ENCODE results near the gene AIMP1. TPM values are rescaled to one million over a fixed set of nuclear protein-coding genes. Genes with fewer than 3 reads are reported as not detected.

The AIMP1 gene
- total and polyA plus RNA-seq, 10 of the 15 experiments (the other 5 are each of a cell fraction or from before 2014, with no cell fraction given), result 18.6 to 131 (median 56.5) TPM

DNA sequence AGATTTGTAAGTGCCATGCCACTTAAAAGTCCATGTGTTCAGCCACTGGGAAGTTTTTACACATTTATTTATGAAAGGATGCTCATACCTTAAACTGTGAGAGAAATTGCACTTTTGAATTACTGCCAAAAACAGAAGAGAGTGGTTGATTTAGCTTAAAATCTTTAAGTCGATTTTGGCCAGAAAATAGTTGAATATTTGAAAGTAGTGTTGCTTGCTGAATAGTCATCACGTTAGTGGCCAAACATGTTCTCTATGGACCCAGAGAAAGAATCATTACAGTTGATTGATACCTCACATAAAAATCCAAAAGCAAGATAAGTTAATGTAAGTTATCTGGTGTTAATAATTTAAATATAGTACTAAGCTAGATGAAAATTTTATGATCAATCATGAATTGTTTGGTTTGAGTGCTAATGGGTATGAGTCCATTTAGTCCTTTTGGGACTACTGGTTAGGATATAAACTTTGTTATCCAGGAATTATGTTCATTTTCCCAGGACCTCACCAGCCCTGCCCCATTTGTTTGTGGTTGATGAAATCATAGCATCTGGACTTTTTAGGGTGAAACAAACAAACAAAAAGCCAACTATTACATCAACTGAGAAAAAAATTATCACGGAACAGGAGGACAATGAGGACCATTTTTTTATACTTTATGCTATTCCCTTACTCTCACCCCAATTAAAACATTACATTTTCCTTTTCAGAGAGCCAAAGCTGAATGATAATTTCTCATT, 45.9 kb downstream of the AIMP1 start:
- no peaks in the 10 kb centered on the region for H3K36me3 ChIP-seq (ENCODE audit: control insufficient read depth in 2 of 2, insufficient read depth in 2 of 2, low read length in 1 of 2)
- ChIA-PET CTCF (no interaction called here), SMC1A (ENCODE audit: uncharacterized antibody, unreplicated experiment) (interaction anchor here (1.4 kb wide), 1 partner anchor 18 kb away, joined by 3 read pairs; no protein-coding TSS in a partner anchor), POLR2A (no interaction called here), RAD21 (ENCODE audit: unreplicated experiment) (no interaction called here)
- no peaks in the 10 kb centered on the region for H4K20me1 ChIP-seq (ENCODE audit: control insufficient read depth, insufficient read depth)
- in situ Hi-C loops (cut with MboI) (no loop called here), intact Hi-C loops (cut with micrococcal nuclease; ENCODE audit: unreplicated experiment) (no loop called here)
- H3K9me3 ChIP-seq (replicated peaks; ENCODE audit: control insufficient read depth, insufficient read depth, low read length), result no peaks in the 10 kb centered on the region
- no peaks in the 10 kb centered on the region for H3K27me3 ChIP-seq (replicated peaks in 1 of 2; ENCODE audit: control insufficient read depth in 2 of 2, insufficient read depth in 2 of 2, low read length in 1 of 2)
- H2AFZ ChIP-seq (ENCODE audit: control insufficient read depth, low read depth, low read length), result no peak overlapping the region
- no peak overlapping the region for H3K4me2 ChIP-seq (ENCODE audit: control insufficient read depth, insufficient read depth)
- H3K4me3 ChIP-seq, result no peak overlapping the region
- no peaks in the 10 kb centered on the region for H3K4me1 ChIP-seq (ENCODE audit: control insufficient read depth, insufficient read depth, low read length)
- WGBS (ENCODE audit: insufficient coverage, insufficient replicate concordance, low lambda C conversion rate, missing lambda C conversion rate), result 10% methylated on average over 3 of the region's 3 CpGs
- ATAC-seq (no peak), FAIRE-seq (no peak), DNase-seq (ENCODE audit: low read depth, low spot score) (no peak)
- no peaks in the 10 kb centered on the region for H3K79me2 ChIP-seq (ENCODE audit: control insufficient read depth, insufficient read depth, low read length)
- no peak overlapping the region for H3K27ac ChIP-seq (ENCODE audit: control insufficient read depth, insufficient read depth)
- no TSS peak for BruUV-seq (replicated peaks)
- no peak for TF ChIP-seq BCL11A (IDR thresholded peaks at IDR 0.05; ENCODE audit: low read depth, low read length)
- TF ChIP-seq, protein P1, sequence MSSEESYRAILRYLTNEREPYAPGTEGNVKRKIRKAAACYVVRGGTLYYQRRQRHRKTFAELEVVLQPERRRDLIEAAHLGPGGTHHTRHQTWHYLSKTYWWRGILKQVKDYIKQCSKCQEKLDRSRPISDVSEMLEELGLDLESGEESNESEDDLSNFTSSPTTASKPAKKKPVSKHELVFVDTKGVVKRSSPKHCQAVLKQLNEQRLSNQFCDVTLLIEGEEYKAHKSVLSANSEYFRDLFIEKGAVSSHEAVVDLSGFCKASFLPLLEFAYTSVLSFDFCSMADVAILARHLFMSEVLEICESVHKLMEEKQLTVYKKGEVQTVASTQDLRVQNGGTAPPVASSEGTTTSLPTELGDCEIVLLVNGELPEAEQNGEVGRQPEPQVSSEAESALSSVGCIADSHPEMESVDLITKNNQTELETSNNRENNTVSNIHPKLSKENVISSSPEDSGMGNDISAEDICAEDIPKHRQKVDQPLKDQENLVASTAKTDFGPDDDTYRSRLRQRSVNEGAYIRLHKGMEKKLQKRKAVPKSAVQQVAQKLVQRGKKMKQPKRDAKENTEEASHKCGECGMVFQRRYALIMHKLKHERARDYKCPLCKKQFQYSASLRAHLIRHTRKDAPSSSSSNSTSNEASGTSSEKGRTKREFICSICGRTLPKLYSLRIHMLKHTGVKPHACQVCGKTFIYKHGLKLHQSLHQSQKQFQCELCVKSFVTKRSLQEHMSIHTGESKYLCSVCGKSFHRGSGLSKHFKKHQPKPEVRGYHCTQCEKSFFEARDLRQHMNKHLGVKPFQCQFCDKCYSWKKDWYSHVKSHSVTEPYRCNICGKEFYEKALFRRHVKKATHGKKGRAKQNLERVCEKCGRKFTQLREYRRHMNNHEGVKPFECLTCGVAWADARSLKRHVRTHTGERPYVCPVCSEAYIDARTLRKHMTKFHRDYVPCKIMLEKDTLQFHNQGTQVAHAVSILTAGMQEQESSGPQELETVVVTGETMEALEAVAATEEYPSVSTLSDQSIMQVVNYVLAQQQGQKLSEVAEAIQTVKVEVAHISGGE (CRISPR knock-in tag; IDR thresholded peaks at IDR 0.05), result no peak
- TF ChIP-seq MXI1 (IDR thresholded peaks at IDR 0.05; ENCODE audit: low read depth, low read length), result no peak
- TF ChIP-seq ZNF207 (IDR thresholded peaks at IDR 0.05; ENCODE audit: borderline replicate concordance), result no peak
- no peak overlapping the region for H3K9ac ChIP-seq (ENCODE audit: control insufficient read depth, insufficient read depth, low read length)
